OCI-LY3 (cell line): ENCODE measurements around the gene CCDC24.

Experiments used
- CTCF ChIP-seq: fragments of 200-600, 300-600 bp; sonication (generic); IDR thresholded peaks from 2 replicates; pipeline ENCODE4 v1.5.1; 2014; ENCODE audit warnings: antibody characterized with exemption, low read length, low read depth
- EZH2phosphoT487 ChIP-seq: fragments of 200-600 bp; shearing (Covaris generic); IDR thresholded peaks from 2 replicates; pipeline ENCODE4 v1.6.1; 2018; ENCODE audit warnings: antibody characterized with exemption, mixed run types, low read depth

- TF ChIP-seq CTCF (no peak), EZH2phosphoT487 (no peak)
Measured at GRCh38 chr1:44040846-44041245, 49.4 kb downstream of the CCDC24 start.
